Islet of Langerhans (tissue), 1 donor: ENCODE results near the gene OPRL1.
"Not testable (repeated sequence)": the region's sequence is repeated elsewhere in the genome, so short reads cannot be mapped to it uniquely, and the experiment has no call there.

ENCODE experiments used
- FAIRE-seq: peaks from one replicate; lab custom pipeline; 2011; peaks lifted over from hg19 to GRCh38; lab: Jason Lieb, UNC

Gene OPRL1

GRCh38 chr20:64117432-64117777 is 37.5 kb downstream of the OPRL1 start:
- not testable (repeated sequence) for FAIRE-seq

DNA sequence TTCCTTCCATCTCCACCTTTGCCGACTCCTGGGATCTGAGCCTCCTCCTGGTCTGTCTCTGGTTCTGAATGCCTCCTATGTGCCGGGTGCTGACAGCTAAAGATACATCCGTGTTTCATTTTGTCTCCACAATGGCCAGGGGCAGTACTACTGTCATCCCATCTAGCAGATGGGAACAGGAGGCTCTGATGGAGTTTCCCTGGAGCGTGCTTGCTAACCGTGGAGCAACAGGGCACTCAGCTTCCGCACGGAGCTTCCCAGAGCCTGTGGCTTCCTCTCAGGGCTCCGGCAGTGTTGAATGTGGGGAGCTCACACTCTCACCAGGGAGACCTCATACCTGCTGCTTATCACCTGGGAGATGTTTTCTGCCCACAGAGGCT is 39.4 kb downstream of the OPRL1 start:
- FAIRE-seq, result no peak

- FAIRE-seq, result no peak
Observed at GRCh38 chr20:64119681-64120341, 39.9 kb downstream of the OPRL1 start.

- no peak for FAIRE-seq
Observed at GRCh38 chr20:64121586-64121985, 41.7 kb downstream of the OPRL1 start.

DNA sequence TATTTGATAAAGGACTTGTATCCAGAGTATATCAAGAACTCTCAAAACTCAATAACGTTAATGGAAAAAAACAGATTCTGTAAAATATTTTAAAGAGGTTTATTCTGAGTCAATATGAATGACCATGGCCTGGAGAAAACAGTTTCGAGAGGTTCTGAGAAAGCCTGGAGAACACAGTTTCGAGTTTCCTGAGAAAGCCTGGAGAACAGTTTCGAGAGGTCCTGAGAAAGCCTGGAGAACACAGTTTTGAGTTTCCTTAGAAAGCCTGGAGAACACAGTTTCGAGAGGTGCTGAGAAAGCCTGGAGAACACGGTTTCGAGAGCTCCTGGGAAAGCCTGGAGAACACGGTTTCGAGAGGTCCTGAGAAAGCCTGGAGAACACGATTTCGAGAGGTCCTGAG is 43.0 kb downstream of the OPRL1 start:
- FAIRE-seq, result not testable (repeated sequence)

DNA sequence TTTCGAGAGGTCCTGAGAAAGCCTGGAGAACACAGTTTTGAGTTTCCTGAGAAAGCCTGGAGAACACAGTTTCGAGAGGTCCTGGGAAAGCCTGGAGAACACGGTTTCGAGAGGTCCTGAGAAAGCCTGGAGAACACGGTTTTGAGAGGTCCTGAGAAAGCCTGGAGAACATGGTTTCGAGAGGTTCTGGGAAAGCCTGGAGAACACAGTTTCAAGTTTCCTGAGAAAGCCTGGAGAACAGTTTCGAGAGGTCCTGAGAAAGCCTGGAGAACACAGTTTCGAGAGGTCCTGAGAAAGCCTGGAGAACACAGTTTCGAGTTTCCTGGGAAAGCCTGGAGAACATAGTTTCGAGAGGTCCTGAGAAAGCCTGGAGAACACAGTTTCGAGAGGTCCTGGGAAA is 43.6 kb downstream of the OPRL1 start:
- not testable (repeated sequence) for FAIRE-seq

DNA sequence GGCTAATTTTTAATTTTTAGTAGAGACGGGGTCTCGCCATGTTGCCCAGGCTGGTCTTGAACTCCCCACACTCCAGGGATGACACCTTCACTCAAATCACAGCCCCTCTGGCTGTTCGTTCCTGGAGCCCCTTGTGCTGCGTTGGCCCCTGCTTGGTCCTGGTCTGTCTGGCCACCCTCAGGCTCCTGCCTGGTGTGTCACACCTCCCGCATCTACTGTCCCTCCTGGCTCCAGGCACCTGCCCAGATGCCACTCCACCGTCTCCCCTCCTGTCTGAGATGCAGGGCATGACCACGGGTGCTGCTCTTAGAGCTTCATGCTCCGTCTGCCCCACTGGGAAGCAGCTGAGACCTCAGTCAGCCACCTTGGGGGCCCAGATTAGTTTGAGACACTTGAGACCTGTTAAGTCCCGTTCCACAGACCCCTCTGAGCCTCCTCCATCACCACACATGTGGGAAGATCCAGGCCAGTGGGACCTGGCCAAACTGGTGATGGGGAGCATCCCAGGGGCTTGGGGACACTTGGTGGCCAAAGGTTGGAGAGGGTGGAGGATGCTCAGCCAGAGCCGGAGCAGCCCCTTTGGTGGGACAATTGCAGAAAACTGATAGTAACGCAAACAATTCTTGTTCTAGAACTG is 49.4 kb downstream of the OPRL1 start:
- no peak for FAIRE-seq

GRCh38 chr20:64130271-64130670 is 50.4 kb downstream of the OPRL1 start:
- no peak for FAIRE-seq

DNA sequence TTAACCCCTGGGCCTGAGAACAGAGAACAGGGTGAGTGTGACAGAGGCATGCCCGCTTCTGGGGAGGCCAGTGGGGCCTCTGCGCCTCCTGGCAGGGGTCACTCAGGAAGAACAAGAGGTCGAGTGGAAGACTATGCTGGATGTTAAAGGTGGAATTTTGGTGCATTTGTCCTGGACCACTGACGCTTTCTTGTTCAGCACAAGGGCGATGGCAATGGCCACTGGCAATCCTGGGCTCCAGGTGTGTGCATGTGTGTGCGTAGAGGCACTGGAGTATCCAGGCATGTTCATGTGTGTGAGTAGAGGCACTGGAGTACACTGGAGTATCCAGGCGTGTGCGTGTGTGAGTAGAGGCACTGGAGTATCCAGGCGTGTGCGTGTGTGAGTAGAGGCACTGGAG is 51.0 kb downstream of the OPRL1 start:
- no peak for FAIRE-seq

GRCh38 chr20:64131406-64131805 is 51.5 kb downstream of the OPRL1 start:
- FAIRE-seq, result no peak

- no peak for FAIRE-seq
Observed at GRCh38 chr20:64133951-64134407, 54.1 kb downstream of the OPRL1 start.

GRCh38 chr20:64134744-64135143 is 54.9 kb downstream of the OPRL1 start:
- not testable (repeated sequence) for FAIRE-seq

- no peak for FAIRE-seq
Observed at GRCh38 chr20:64136004-64136710, 56.3 kb downstream of the OPRL1 start.

DNA sequence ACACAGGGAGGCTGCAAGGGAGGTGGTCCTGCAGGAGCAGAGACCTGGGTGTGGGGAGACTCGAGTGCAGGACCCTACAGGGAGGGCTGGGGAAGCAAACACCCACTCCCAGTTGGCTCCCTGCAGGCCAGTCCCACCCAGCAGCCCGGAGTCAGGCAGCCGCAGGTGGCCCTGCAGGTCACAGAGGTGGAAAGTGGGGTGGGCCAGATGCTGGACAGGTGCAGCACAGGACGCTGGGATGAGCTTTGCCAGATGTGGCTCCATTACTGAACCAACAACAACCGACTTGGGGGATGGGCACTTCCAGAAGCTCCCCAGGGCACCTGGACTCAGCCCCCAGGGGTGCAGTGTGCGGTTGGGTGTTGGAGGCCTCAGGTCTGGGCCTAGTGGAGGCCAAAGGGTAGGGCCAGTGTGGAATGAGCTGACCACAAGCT is 57.7 kb downstream of the OPRL1 start:
- no peak for FAIRE-seq

DNA sequence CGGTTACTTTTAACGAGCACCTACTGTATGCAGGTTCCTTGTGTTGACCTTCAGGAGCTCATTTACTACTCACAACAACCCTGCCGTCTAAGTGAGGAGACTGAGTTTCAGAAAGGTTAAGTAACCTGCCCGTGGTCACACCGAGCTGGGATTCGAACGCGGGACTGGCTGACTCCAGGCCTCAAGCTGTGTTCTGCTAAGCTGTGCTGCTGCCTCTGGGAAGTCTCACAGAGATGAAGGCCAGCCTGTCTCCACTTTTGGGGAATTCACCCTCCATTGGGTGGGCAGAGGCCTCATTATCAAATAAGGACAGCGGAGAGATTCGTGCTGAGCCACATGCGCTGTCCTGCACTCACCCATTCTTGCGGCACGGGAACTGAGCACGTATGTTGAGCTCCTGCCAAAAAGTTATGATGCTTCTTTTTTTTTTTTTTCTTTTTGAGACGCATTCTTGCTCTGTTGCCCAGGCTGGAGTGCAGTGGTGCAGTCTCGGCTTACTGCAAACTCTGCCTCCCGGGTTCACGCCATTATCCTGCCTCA is 58.5 kb downstream of the OPRL1 start:
- FAIRE-seq, result no peak

DNA sequence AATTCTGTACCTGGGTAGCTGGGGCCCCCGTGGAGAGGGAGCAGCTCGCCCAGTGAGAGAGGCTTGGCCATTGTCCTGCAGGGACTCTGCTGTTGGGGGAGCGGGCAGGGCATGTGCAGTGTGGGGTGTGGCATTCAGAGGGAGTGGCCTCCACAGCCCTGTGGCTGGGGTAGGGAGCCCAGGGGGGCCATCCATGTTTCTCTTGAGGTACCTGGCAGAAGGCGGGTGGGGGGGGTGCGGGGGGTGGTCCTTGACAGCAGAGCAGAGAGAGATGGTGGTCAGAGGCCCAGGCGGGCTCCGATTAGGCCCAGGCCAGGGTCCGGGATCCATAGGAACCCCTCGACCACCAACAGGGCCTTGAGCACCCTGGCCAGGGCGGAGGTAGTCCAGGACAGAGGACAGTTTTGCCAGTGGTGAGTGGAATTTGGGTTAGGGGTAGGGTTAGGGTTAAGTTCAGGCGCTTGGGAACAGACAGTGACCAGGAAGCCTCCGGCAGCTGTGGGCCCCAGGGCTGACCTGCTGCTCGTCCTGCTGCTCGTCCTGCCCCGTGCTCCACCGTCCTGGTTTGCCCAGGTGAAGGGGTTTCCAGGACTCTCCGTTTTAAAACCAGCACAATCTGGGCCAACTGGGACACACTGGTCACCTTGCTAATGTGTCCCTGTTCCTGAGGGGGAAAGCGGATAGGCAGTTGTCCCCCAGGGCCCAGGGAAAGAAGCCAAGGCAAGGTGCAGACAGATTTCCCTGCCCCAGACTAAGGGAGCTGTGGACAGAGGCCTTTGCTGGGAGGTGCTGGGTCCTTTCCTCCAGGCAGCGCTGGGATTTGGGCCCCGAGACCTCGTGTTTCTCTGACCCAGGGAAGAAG is 59.5 kb downstream of the OPRL1 start:
- FAIRE-seq, result no peak

DNA sequence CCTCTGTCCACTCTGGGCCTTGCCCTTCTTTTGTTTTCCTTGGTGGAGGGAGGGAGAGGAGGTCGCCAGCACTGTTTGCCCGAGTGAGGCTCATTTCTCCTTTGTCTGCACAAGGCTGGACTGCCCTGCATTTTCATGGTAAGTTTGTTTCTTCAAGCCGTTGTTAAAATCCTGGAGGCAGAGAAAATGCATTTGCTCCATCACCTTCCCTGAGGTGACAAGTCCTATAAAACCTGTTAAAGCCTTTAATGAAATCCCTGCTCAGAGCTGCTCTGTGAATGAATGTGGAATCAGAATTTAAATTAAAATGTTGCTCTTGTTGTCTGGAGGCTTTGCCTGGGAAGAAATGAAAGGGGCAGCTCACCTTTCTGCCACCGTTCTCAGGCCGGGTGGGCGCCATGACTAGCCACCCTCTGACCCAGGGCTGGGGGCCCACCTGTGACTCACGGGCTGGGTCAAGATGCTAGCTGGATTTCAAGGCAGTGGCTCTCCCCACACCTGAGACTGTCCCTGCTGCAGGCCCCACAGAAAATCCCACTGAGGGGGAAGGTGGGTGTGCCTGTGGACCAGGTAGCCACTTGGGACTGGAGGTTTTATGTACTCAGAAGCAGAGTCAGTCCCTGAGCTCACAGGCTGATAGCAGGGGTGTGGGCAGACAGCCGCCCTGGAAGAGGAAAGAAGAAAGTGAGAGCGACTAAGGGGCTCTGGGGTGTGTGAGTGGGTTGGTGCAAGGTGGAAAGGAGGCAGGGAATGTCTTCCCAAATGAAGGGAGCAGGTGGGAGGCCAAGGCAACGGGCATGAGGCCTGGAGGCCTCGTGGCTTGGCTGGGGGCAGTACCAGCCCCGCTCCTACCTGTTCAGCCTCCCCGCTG is 60.4 kb downstream of the OPRL1 start:
- FAIRE-seq, result no peak

DNA sequence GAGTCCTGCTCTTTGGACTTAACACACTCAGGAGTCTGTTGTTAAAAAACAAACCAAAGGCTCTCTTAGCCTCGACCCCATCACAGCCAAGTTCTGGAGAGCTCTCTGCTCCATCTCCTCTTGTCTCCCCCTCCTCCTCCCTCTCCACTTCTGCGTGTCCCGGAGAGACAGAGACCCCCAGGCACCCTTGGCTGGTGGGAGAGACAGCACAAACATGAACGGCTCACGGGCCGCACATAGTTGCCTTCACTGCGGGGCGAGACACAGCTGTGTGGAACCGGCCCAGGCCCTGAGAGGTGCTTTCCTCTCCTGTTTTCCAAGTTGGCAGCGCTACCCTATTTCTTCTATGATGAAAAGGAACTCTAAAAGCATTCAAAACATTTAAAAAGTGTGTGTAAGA is 61.1 kb downstream of the OPRL1 start:
- FAIRE-seq, result no peak

DNA sequence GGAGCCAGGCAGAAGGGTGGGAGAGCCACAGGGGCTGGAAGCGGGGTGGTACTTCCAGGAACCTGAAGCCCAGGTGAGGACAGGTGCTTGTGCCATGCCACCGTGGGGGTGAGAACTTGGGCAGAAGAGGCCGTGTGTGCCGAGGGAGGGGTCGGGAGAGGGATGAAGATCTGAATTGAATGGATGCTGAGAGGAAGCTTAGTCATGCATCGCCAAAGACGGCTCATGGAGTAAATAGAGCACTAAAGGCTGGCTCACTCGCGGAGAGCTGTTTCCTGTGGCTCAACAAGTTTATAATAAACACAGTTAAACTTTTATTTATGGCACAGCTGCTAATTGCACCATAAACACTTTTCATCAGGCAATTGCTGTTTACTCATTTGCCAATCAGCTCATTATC is 62.7 kb downstream of the OPRL1 start:
- no peak for FAIRE-seq

DNA sequence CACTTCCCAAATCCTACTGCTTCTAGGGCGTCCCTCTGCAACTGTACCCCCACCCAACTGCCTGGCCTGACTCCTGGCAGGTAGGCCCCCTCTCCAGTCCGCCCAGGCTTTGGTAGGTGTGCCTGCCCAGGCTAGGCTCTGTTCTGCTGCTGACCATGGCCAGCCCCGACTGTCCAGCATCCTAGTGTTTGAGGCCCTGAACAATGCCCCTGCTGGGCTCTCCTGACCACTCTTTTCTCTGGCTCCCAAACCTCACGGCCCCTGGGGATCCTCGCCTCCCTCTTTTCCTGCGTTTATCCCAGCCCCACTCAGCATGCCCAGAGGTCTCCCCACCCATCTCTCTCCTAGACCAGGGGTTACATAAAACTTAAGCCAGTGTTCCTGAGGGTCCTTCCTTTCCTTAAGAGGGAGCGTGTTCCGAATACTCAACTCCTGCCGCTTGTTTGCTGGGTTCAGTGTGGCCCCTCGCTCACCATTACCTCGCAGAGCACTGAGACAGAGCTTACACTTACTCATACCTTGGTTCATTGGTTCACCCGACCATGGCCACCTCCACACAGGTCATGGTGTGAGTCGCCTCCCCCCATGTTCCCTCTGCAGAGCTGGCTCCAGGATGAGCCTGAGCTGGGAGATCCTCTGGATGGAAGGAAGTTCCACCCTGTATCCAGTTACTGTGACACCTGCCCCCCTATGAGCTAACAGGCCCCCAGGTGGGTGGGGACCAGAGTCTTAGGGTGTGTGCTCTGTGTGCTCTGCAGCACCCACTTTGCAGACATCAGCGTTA is 63.3 kb downstream of the OPRL1 start:
- FAIRE-seq, result no peak
